ENCODE measurements around the gene NPM1.

GRCh38 chr5:171351536-171352073, 36.0 kb upstream of the NPM1 start:
- TF ChIP-seq EZH2 (IDR thresholded peaks at IDR 0.05; ENCODE audit: borderline replicate concordance, low read depth, low read length, poor library complexity, severe bottlenecking) (no peak), CTCF (conservative IDR thresholded peaks at IDR 0.05; ENCODE audit: low read depth, low read length) (no peak)
